Neural progenitor cell (in vitro differentiated cells): ENCODE results near the gene RAB36. TPM values are rescaled to one million over a fixed set of nuclear protein-coding genes. Genes with fewer than 3 reads are reported as not detected.

ENCODE experiments used
- DNase-seq: peaks from one replicate; pipeline ENCODE4 v3.0.0-alpha.2; 2016; ENCODE audit warnings: low spot score
- H2AFZ ChIP-seq: fragments of 200-600 bp; sonication (generic); replicated peaks from 2 replicates; pipeline ENCODE4 v1.6.1; 2016; ENCODE audit warnings: antibody characterized with exemption
- H3F3A ChIP-seq: fragments of 200-600 bp; sonication (generic); 2 replicates; pipeline ENCODE4 v1.6.1; 2016; ENCODE audit warnings: antibody characterized with exemption, low read depth
- H3K27ac ChIP-seq: fragments of 200-600 bp; sonication (generic); 2 replicates; pipeline ENCODE4 v1.5.1; 2016; ENCODE audit warnings: mild to moderate bottlenecking
- H3K27me3 ChIP-seq: fragments of 200-600 bp; sonication (generic); 2 replicates; pipeline ENCODE4 v1.6.1; 2016; ENCODE audit warnings: mild to moderate bottlenecking, moderate library complexity
- H3K36me3 ChIP-seq: fragments of 200-600 bp; sonication (generic); 2 replicates; pipeline ENCODE4 v1.5.1; 2016
- H3K4me1 ChIP-seq: fragments of 200-600 bp; sonication (generic); 2 replicates; pipeline ENCODE4 v1.6.1; 2016; ENCODE audit warnings: mixed run types
- H3K4me2 ChIP-seq: fragments of 200-600 bp; sonication (generic); 2 replicates; pipeline ENCODE4 v1.6.1; 2016
- H3K4me3 ChIP-seq: fragments of 200-600 bp; sonication (generic); 2 replicates; pipeline ENCODE4 v1.5.1; 2016
- H3K79me2 ChIP-seq: fragments of 200-600 bp; sonication (generic); 2 replicates; pipeline ENCODE4 v1.6.1; 2016; ENCODE audit warnings: low read depth
- H3K9ac ChIP-seq: fragments of 200-600 bp; sonication (generic); 2 replicates; pipeline ENCODE4 v1.6.1; 2016
- H3K9me3 ChIP-seq: fragments of 200-600 bp; sonication (generic); 2 replicates; pipeline ENCODE4 v1.5.1; 2016; ENCODE audit warnings: low read depth
- H4K20me1 ChIP-seq: fragments of 200-600 bp; sonication (generic); 2 replicates; pipeline ENCODE4 v1.6.1; 2016; ENCODE audit warnings: low read depth
- H3K27ac Mint-ChIP-seq: 3 replicates; pipeline ENCODE4 v1.8.0; 2021; ENCODE audit warnings: mixed read lengths
- H3K27me3 Mint-ChIP-seq: 2 replicates; pipeline ENCODE4 v1.8.0; 2022; ENCODE audit warnings: low read depth, mild to moderate bottlenecking, inconsistent platforms, moderate library complexity, mixed read lengths; ENCODE audit not compliant: insufficient read depth
- H3K36me3 Mint-ChIP-seq: 3 replicates; pipeline ENCODE4 v1.8.0; 2021; ENCODE audit warnings: mixed read lengths
- H3K4me1 Mint-ChIP-seq: 3 replicates; pipeline ENCODE4 v1.8.0; 2021; ENCODE audit warnings: mixed read lengths
- H3K4me3 Mint-ChIP-seq: 3 replicates; pipeline ENCODE4 v1.8.0; 2021; ENCODE audit warnings: mild to moderate bottlenecking, moderate library complexity, mixed read lengths
- H3K9me3 Mint-ChIP-seq: 3 replicates; pipeline ENCODE4 v1.8.0; 2020; ENCODE audit warnings: mixed read lengths
- CTCF ChIP-seq: fragments of 200-600 bp; sonication (generic); IDR thresholded peaks from 2 replicates; pipeline ENCODE4 v1.5.1; 2017; ENCODE audit warnings: antibody characterized with exemption, mild to moderate bottlenecking
- EZH2 ChIP-seq: fragments of 200-600 bp; sonication (generic); IDR thresholded peaks from 2 replicates; pipeline ENCODE4 v1.6.1; 2017; ENCODE audit warnings: antibody characterized with exemption, mild to moderate bottlenecking, moderate library complexity
- EZH2phosphoT487 ChIP-seq: fragments of 200-600 bp; sonication (generic); IDR thresholded peaks from 2 replicates; pipeline ENCODE4 v1.6.1; 2017; ENCODE audit warnings: antibody characterized with exemption
- total RNA-seq: library from RNA; depleted of rRNA; stranded (reverse); fragments of >200 nt; gene quantifications from 2 replicates; pipeline ENCODE4 v1.2.3, GENCODE V29; 2015; ENCODE audit warnings: low replicate concordance

The RAB36 gene
- total RNA-seq, 1 donor from 2014 or later = 2.9 TPM

GRCh38 chr22:23109079-23109347, 36.3 kb upstream of the RAB36 start:
- H3K27ac ChIP-seq = no peak overlapping the region
- H3K9ac ChIP-seq = no peak overlapping the region
- DNase-seq = no peak
- H3K4me3 ChIP-seq = no peak overlapping the region
- TF ChIP-seq EZH2 (no peak), EZH2phosphoT487 (no peak), CTCF (no peak)
- H3K36me3 ChIP-seq = no peaks in the 10 kb centered on the region
- H3K9me3 ChIP-seq = no peaks in the 10 kb centered on the region
- H3K4me1 ChIP-seq = no peaks in the 10 kb centered on the region
- Mint-ChIP-seq H3K4me1 (peaks cover 6% of the 10 kb centered on the region), H3K36me3 (peaks cover 2% of the 10 kb centered on the region), H3K27me3 (peaks cover 5% of the 10 kb centered on the region), H3K27ac (no peak overlapping the region), H3K4me3 (no peak overlapping the region), H3K9me3 (no peaks in the 10 kb centered on the region)
- H3K79me2 ChIP-seq = no peaks in the 10 kb centered on the region
- no peaks in the 10 kb centered on the region for H3F3A ChIP-seq
- no peaks in the 10 kb centered on the region for H3K27me3 ChIP-seq
- H3K4me2 ChIP-seq = no peak overlapping the region
- peaks cover 39% of the 10 kb centered on the region for H4K20me1 ChIP-seq
- no peak overlapping the region for H2AFZ ChIP-seq

- no peak overlapping the region for H3K27ac ChIP-seq
- no peaks in the 10 kb centered on the region for H3K36me3 ChIP-seq
- Mint-ChIP-seq H3K9me3 (no peaks in the 10 kb centered on the region), H3K27ac (no peak overlapping the region), H3K4me3 (no peak overlapping the region), H3K4me1 (peaks cover 6% of the 10 kb centered on the region), H3K36me3 (peaks cover 2% of the 10 kb centered on the region), H3K27me3 (peaks cover 5% of the 10 kb centered on the region)
- no peaks in the 10 kb centered on the region for H3F3A ChIP-seq
- H4K20me1 ChIP-seq = peaks cover 34% of the 10 kb centered on the region
- no peak for DNase-seq
- no peak overlapping the region for H2AFZ ChIP-seq
- no peak overlapping the region for H3K4me2 ChIP-seq
- no peaks in the 10 kb centered on the region for H3K27me3 ChIP-seq
- no peak for TF ChIP-seq EZH2phosphoT487
- TF ChIP-seq CTCF = no peak
- no peaks in the 10 kb centered on the region for H3K4me1 ChIP-seq
- no peak overlapping the region for H3K4me3 ChIP-seq
- H3K9ac ChIP-seq = no peak overlapping the region
- H3K9me3 ChIP-seq = no peaks in the 10 kb centered on the region
- H3K79me2 ChIP-seq = no peaks in the 10 kb centered on the region
Measured at GRCh38 chr22:23109441-23109978, 35.8 kb upstream of the RAB36 start.

- Mint-ChIP-seq H3K4me1 (peaks cover 6% of the 10 kb centered on the region), H3K27ac (no peak overlapping the region), H3K9me3 (no peaks in the 10 kb centered on the region), H3K27me3 (peaks cover 5% of the 10 kb centered on the region), H3K36me3 (peaks cover 2% of the 10 kb centered on the region), H3K4me3 (no peak overlapping the region)
- no peak overlapping the region for H3K27ac ChIP-seq
- no peak overlapping the region for H2AFZ ChIP-seq
- H3K4me1 ChIP-seq = no peaks in the 10 kb centered on the region
- no peaks in the 10 kb centered on the region for H3K9me3 ChIP-seq
- H3K9ac ChIP-seq = no peak overlapping the region
- no peaks in the 10 kb centered on the region for H3K27me3 ChIP-seq
- no peaks in the 10 kb centered on the region for H3K36me3 ChIP-seq
- no peaks in the 10 kb centered on the region for H3F3A ChIP-seq
- peaks cover 32% of the 10 kb centered on the region for H4K20me1 ChIP-seq
- H3K79me2 ChIP-seq = no peaks in the 10 kb centered on the region
- H3K4me3 ChIP-seq = no peak overlapping the region
- H3K4me2 ChIP-seq = no peak overlapping the region
- TF ChIP-seq EZH2 = no peak
- no peak for TF ChIP-seq CTCF
- no peak for TF ChIP-seq EZH2phosphoT487
- DNase-seq = no peak
Measured at GRCh38 chr22:23110190-23110921, 34.9 kb upstream of the RAB36 start.
